Measurements from ENCODE around the gene ABL2.
A peak's percentile ranks its signal among the peaks of the same experiment; 100 is the strongest.

The ABL2 gene

DNA sequence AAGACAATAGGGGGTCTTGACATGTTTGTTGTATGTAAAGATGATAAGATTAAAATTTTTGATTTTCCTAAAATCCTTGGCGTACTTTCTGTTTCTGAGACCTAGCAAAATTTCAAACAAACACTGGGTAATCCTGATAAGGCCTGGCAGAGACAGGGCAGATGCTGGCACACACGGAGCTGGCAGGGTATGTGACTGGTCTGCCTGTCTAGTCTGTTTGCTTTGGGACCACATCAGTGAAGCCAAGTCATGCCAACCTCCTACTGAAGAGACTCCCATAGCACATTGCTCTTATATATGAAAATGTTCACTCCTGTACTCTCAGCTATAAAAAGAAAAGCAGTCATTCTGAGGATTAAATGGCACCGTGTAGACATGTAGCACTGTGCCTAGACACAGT is 133.6 kb downstream of the ABL2 start:
- no peak for DNase-seq (ENCODE audit: low read depth in 2 of 3, low spot score in 2 of 3)

GRCh38 chr1:179095377-179095776 is 134.1 kb downstream of the ABL2 start:
- no peak for DNase-seq (ENCODE audit: low read depth in 2 of 3, low spot score in 2 of 3)

- no peak for DNase-seq (ENCODE audit: low read depth in 2 of 3, low spot score in 2 of 3)
Measured at GRCh38 chr1:179094818-179095217, 134.7 kb downstream of the ABL2 start.

DNA sequence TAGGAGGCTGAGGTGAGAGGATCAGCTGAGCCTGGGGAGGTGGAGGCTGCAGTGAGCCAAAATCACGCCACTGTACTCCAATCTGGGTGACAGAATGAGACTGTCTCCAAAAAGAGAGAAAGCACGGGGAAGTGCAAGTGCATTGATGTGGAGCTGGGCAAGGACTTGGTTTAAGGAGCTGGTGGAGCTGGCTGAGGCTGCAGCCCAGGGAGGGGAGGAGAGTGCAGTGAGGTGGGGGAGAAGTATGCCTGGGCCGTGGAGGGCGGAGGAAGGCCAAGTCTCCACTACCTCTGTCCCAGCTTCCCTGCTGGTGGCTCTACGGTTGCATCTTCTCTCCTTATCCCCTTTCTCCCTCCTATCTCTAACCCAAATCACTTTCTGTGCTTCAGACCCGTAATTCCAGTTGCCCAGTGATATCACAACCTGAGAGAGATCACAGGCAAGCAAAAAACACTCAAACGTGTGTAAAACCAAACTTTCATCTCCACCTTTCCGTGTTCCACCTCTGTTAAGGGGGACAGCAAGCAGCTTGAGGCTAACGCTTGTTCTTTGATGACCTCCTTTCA is 136.5 kb downstream of the ABL2 start:
- DNase-seq (ENCODE audit: low read depth in 2 of 3, low spot score in 2 of 3): no peak

DNA sequence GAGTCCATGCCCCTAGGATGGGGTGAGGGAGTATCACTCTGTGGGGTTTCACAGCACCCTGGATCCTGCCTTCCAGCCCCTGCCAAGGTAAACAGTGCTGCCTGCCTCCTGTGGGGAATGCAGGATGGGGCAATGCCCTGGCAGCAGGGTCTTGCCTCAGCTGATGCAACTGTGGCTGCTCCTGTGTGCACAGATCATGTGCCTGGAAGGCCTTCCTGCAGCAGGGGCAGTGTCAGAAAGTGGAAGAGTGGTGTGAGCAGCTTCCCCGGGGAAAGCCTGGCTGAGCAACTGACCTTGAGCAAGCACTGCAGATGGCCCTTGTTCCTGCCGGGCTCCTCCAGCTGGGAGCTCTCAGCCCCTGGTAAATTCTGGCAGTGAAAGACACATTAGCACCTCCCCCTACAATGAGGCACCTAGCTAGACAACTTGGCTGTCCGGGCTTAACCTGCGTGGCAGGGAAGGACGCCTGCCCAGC is 137.7 kb downstream of the ABL2 start:
- DNase-seq (ENCODE audit: low read depth in 2 of 3, low spot score in 2 of 3): no peak

DNA sequence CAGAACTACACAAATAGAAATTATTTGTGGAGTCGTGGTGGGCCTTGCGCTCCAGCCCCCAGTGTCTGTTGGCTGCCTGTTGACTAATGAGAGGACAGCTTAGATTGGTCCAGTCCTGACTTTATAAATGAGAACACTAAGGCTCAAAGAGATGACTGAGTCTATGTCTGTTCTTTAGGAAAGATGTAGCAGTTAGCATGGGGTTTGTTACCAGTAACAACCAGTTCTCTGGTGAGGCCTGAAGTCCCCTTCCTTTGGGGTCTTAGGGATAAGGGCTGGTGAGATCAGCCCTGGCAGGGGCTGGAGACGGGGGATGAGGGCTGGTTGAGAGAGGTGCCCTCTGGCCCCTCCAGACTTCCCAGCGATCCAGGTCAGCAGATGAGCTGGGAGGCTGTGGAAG is 138.6 kb downstream of the ABL2 start:
- DNase-seq (ENCODE audit: low read depth in 2 of 3, low spot score in 2 of 3): no peak

- no peak for DNase-seq (ENCODE audit: low read depth in 2 of 3, low spot score in 2 of 3)
Measured at GRCh38 chr1:179090522-179090921, 139.0 kb downstream of the ABL2 start.

- DNase-seq (ENCODE audit: low read depth in 2 of 3, low spot score in 2 of 3): no peak
Measured at GRCh38 chr1:179089827-179090482, 139.5 kb downstream of the ABL2 start.

DNA sequence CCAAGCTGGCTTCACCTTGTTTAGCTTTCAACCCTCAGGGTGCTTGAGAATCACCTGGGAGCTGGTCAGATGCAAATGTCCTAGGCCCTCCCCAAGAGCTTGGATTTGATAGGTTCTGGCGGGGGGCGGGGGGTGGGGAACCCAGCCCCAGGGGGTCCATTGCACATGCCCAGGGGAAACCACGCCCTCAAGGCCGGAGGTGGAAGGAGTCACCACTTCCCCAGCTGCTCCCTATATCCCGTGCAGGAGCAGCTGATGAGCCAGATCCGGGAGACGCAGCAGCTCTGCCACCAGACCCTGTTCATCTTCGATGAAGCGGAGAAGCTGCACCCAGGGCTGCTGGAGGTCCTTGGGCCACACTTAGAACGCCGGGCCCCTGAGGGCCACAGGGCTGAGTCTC is 141.8 kb downstream of the ABL2 start:
- DNase-seq (ENCODE audit: low read depth in 2 of 3, low spot score in 2 of 3): no peak

GRCh38 chr1:179083533-179083932 is 145.9 kb downstream of the ABL2 start:
- no peak for DNase-seq (ENCODE audit: low read depth in 2 of 3, low spot score in 2 of 3)

DNA sequence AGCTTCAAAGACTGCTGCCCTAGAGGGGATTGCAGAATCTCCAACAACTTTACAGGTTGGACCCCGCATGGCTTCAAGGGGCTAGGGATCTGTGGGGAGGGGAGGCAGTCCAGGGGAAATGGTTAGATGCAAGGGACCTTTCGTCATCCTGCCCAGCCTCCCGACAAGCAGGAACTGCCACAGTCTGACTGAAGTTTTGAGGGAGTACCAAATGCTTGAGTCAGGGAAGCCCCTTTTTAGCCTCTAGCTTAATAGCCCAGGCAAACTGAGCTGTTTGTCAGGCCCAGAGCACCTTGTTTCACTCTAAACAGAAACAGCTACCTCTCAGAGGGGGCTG is 146.5 kb downstream of the ABL2 start:
- no peak for DNase-seq (ENCODE audit: low read depth in 2 of 3, low spot score in 2 of 3)

DNA sequence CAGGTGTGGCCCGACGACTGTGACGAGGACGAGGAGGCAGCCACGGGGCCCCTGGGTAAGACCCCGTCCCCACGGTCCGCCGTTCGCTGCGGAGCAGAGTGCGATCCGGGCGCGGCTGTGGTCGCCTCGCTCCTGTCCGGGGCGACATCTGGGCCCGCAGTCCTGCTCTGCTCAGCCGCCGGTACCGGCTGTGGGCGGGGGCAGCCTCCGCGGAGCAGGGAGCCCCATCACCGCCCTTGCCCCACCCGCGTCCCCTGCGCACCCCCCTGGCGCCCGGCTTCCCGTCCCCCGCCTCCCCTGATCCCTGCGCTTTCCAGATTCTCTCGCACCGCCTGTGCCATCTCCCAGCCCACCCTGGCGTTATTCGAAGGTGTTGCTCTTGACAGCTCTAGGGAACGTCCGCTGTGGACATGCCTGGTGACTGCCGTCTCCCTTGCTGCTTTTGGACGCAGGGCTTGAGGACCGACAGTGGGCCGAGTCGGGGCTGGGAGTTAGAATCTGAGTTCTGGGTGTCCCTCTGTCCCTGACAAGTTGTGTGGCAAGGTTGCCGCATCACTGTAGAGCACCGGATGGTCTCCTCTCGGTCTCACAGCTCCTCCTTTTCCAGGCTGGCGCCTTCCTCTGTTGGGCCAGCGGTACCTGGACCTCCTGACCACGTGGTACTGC is 147.0 kb downstream of the ABL2 start:
- DNase-seq (ENCODE audit: low read depth in 2 of 3, low spot score in 2 of 3): no peak

DNA sequence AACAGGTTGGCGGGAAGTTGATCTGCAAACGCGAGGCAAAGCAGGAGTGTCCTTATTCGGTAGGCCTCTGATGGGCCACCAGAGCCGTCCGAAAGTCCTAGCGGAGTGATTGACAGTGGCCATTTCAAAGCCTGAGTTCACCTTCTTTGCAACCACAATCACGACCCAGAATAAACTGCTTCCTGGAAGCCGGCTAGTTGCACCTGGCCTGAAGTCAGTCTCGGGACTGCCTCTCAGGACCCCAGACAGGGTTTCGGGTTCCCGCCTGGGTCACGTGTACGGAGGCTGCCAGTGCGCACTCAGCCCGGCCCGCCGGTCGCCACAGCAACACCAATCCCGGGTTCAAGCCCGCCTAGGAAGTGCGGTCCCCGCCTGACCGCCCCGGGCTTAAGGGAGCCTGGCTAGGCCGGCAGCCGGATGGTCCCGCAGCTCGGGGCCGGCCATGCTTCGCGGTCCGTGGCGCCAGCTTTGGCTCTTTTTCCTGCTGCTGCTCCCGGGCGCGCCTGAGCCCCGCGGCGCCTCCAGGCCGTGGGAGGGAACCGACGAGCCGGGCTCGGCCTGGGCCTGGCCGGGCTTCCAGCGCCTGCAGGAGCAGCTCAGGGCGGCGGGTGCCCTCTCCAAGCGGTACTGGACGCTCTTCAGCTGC is 147.7 kb downstream of the ABL2 start, which contains the start of gene TOR3A:
TSS of gene TOR3A (plus strand) at position 384 of the 646 bp plus-strand sequence. CDS start at position 443, 59 bp downstream.
- peak; percentile 55 to 70 (median 61) for DNase-seq (ENCODE audit: low read depth in 2 of 3, low spot score in 2 of 3)

DNA sequence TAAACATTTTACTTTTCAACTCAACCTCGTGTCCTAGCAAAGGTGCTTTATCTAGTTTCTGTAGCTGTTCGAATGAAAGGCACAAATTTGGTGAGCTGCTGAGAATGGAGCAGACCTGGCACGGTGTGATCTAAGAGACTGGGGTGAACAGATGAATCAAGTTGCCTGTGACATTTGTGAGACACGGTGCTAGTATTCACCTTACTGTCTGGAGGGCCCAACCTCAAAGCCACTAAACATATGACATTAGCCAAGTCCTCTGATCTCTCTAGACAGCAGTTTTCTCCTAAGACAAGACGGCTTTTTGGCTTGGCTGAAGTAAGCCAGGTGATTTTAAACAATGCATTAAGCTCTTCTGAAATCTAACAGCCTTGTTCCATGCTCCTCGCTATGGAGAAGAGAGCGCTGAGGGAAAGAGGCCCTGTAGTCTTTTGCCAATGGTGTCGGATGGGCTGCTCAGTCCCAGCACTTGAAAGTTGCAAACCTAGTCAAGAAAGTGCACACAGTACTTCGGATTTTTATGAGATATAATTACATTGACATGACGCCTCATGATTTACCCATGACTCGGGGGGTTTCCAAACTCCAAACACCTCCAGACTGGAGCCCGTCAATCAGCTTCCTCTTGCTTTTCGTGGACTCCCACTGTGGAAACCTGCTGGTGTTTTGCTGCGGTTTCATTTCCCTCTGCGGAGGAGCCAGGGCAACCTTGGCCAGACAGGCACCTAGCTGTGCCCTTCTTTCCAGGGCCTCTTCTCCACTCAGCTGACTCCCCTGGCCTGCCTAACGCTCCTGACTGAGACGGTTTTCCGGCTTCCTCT is 148.4 kb downstream of the ABL2 start:
- DNase-seq (ENCODE audit: low read depth in 2 of 3, low spot score in 2 of 3): peak in 1 of 3 experiments; percentile 31

DNA sequence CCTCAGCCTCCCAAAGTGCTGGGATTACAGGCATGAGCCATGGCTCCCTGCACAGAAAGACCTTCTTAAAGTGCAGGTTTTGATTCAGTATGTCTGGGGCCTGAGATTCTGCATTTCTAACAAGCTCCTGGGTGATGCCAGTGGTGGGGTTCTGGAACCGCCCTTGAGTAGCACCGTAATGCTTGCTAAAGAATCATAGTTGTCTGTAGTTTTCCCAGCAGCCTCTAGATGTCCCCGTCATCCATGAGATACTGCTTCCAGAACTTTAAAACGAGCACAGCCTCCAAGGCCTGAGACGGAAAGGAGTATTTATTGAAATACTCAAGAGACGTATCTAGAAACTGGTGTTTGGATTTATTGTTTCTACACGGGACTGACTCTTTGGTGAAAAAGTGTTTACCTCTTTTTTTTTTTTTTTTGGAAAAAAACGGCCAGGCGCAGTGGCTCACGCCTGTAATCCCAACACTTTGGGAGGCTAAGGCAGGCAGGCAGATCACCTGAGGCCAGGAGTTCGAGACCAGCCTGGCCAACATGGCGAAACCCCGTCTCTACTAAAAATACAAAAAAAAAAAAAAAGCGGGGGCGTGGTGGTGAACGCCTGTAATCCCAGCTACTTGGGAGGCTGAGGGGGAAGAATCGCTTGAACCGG is 150.2 kb downstream of the ABL2 start:
- DNase-seq (ENCODE audit: low read depth in 2 of 3, low spot score in 2 of 3): no peak

DNA sequence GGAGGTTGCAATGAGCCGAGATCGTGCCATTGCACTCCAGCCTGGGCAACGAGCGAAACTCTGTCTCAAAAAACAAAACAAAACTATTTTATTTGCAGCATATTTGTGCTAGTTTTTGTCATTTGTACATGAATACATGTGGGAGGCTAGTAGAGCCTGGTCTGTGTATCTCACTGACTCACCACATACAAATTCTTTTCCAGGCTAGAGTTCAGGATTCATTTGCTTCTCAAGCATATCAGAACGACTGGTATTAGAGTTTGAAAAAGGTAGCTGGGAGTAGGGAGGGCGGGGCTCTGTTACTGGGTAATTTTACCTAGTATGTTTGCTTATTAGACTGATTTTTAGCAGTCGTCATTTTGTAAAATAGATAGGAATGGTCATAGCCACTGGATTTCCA is 152.1 kb downstream of the ABL2 start:
- DNase-seq (ENCODE audit: low read depth in 2 of 3, low spot score in 2 of 3): no peak

DNA sequence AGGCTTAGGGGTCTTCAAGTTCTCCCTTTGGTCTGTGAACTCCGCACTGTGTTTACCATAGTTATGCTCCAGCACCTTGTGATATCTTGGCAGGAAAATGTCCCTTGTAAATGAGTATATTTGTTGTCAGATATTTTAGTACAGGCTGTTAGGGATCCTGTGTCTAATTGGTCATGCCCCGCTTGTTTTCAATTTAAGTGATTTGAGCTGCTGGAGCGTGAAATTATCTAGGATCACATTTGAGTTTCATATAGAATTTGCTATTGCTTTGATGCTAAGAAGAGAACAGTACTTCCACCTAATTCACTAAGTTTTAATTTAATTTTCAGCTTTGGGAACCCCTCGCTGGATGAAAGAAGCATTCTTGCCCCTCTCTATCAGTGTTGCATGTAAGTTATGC is 163.0 kb downstream of the ABL2 start:
- no peak for DNase-seq (ENCODE audit: low read depth in 2 of 3, low spot score in 2 of 3)

DNA sequence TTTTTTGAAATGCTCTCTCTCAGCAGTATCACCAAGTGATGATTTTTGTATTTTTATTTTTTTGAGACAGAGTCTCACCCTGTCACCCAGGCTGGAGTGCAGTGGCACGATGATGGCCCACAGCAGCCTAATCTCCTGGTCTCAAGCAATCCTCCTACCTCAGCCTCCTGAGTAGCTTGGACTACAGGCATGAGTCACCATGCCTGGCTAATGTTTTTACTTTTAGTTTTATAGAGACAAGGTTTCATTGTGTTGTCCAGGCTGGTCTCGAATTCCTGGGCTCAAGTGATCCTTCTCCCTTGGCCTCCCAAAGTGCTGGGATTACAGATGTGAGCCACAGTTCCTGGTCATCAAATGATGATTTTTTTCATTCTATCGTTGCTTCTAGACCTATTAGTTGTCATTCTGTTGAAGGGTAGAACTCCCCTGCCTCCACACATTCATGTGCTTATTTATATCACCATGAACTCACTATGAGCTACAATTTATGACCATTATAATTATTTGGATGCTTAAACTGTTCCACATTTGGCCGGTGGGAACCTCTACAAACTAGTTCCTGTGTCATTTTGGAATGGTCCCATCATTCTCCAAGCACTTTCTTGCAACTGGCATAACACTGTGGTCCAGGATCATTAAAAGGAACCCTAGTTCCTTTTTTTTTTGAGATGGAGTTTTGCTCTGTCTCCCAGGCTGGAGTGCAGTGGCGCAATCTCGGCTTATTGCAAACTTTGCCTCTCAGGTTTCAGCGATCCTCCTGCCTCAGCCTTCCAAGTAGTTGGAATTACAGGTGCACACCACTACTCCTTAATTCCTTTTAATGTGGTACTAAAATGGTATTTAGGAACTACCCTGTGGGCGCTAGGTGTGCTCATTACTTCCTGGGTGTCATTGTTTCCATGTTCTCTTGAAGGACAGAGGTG is 167.9 kb downstream of the ABL2 start:
- DNase-seq (ENCODE audit: low read depth in 2 of 3, low spot score in 2 of 3): no peak

All from activated CD8-positive, alpha-beta memory T cell treated with anti-CD3 and anti-CD28 coated beads for 48 hours (primary cell).